Dedifferentiated amniotic fluid mesenchymal stem cell (primary cell): ENCODE data around the gene TSPAN15.

Source experiments
- DNase-seq: peaks from one replicate; pipeline ENCODE4 v3.0.0-alpha.2; 2016; ENCODE audit errors: extremely low spot score

TSPAN15 gene

DNA sequence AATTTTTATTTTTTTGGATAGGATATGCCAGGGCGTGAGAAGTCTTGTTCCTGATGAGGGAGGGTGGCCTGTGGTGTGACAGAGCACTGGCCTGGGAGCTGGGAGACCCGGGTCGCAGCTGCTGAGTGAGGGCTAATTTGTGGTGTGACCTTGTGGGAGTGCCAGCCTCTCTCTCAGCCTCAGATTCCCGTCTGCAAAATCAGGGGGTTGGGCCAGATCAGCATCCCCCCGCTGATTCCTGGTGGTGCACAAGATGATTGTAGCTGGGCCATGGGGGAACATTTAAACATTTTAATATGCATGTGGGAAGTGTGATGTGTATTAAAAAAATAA lies 14.9 kb downstream of the TSPAN15 start:
- no peak for DNase-seq

DNA sequence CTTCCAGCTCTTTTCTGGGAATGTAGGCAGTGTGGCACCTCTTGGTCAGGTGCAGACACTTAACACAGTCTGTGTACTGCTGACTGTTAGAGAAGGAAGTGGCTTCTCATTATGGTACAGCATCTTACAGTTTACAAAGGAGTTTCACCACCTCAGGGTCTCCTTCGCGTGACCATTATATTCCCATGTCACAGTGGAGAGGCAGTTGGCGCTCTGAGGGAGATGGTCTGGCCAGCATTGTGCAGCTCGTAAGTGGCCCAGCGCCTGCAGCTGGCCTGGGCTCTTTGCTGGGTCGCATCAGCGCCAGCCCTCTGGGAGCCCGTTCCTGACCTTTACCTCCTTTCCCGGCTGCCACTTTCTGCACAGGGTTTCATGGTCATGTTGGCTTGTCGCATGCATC lies 15.4 kb downstream of the TSPAN15 start:
- no peak for DNase-seq

DNA sequence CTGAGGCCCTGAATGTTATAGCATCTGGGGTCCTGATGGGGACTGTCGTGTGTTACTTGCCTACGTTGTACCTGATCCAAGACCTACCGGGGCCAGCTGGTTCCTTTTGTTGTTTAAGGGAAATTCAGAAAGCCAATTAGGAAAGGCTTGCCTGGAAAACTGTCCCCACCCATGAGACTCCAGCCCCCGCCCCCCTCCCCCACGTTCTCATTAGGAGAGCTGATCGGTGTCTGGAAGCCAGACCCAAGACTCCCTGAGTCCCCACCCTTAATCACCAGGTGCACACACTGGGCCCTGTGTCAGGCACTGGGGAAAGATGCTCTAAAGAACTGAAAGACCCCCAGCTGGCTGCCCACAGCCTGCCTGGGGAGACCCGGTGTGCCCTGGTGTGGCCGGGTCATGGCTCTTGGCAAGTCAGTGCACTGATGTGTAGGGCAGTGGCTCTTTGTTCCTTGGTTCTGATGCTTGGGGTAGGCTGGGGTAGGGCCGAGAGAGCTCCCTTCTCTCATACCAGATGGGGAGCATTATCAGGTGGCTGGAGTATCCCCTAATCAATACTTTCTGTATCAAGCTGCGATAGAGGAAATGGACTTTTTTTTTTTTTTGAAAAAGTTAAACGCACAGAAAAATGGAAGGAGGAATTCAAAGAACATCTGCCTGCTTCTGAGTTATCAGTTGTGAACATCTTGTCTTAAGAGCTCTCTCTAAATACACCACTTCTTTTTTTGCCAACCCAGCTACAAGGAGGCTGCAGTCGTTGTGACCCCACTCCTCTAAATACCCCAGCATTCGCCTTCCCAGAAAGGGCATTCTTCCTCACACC lies 16.9 kb downstream of the TSPAN15 start:
- DNase-seq, result no peak

DNA sequence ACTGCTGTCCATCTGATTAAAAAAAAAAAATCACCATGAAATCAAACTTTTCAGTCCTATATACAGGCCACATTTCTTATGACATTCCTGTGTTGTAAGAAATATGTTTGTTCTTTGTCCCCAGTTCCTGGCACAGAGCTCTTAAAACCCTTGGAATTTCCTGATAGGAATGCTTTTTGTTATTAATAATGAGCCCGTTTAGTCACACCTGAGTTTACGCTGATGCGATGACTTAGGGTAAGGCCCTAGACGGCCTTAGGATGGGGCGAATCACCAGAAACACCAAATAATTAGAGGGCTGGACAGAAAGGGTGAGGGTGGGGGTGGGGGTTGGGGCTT lies 17.5 kb downstream of the TSPAN15 start:
- DNase-seq, result no peak

DNA sequence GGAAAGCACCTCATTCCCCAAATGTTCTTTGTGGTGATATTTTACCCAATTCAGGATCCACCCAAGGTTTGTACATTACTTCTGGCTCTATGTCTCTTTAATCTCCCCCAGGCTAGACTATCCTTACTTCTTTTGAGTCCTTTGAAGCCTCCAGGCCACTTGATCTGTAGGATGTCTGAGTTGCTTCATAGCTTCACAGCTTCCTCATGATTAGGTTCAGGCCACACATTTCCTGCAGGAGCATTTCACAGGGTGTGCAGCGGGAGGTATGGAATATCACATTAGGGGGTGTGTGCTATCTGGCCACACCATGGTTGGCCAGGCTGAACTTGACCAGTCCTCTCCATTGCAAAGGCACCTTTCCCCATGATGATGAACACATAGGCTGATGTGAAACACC lies 18.7 kb downstream of the TSPAN15 start:
- no peak for DNase-seq

DNA sequence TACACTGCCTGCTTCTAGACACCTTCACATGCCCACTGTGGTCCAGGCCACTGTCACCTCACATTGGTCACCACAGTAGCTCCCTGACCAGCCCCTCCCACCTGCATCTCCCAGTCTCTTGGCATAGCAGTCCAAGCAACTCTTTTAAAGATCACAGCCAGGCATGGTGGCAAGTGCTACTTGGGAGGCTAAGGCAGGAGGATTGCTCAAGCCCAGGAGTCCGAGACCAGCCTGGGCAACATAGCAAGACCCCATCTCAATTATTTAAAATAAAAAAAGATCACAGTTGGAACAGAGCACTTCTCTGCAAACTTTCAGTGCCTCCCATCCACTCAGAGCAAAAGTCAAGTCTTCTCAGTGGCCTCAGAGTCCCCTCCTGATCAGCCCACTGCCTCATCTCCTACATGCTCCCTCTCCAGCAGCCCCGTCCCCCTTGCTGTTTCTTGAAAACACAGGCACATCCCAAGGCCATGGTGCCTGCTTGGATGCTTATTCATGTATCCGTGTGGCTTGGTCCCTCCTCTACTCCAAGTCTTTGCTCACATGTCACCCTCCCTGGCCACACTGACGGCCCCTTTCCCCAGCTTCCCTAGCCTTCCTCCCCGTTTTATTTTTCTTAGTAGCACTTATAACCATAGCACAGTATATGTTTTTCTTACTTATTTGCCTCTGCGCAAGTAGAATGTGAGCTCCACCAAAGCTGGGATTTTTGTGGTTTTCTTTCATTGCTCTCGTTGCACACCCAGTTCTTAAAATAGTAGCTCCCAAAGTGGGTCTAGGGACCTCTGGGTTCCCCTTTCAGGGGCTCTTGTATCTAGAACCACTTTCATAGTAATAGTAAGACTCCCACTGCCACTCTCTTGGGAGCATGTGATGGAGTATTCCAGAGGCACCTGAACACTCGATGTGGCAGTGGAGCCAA lies 19.5 kb downstream of the TSPAN15 start:
- peak; percentile 42 for DNase-seq

DNA sequence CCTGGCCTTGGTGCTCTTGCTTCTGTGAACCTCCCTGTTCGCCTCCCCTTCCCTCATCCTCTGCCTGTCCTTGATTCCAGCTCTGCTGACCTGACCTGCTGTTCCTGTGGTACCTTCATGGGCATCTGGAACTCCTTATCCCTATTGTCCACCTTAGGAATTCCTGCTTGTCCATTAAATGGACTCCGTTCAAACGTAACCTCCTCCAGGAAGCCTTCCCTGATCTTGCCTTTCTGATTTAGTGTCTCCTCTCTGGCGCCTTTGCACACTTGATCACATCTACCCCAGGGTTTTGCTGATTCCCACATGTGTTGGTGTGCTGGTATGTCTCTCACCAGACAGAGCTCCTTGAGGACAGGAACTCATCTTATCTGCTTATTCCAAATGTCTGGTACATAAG lies 20.9 kb downstream of the TSPAN15 start:
- no peak for DNase-seq

DNA sequence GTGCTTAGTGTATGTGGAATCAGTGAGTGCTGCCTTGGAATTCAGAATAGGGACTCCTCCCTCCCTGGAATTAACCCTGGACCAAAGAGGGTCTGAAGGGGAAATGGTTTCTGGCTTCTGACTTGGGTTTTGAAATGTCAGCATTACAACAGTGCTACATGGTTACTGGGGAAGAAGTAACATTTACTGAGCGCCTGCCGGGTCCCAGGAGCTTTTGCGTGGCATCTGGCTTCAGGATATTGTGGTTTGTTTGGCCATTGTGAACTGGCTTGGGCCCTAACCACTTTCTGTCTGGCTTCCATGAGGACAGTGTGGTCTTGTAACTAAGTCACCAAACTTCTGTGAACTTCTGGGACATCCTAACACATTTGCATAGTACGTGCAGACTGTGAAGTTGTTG lies 21.3 kb downstream of the TSPAN15 start:
- DNase-seq, result no peak

DNA sequence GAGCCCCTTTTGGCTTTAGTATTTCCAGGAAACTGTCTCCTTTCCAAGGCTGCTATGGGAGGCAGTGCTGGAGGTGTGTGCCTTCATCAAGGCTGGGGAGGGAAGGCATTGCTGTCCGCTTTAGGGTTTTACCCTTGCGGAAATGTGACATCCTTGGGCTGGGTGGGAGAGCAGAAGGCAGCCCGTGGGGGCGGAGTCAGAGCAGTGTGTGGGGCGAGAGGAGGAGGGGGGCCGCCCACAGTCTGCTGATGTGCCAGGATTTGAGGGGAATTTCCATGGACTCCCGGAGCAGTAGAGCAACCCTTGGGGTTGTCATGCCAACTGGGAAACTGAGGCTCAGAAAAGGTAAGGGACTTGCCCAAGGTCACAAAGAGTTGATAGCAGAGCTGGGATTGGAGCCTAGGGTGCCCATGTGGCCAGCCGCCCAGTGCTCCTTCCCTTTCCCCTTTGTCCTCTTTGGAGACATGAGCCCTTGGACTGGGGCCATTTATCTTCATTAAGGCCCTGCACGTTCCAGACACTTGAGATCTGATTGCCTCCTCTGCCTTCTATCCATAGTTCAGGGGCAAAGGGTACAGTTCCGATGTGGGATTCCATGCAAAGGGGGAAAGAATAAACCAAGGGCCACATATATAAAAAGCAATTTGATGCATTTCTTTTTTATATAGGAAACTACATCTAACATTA lies 22.2 kb downstream of the TSPAN15 start:
- DNase-seq, result no peak

DNA sequence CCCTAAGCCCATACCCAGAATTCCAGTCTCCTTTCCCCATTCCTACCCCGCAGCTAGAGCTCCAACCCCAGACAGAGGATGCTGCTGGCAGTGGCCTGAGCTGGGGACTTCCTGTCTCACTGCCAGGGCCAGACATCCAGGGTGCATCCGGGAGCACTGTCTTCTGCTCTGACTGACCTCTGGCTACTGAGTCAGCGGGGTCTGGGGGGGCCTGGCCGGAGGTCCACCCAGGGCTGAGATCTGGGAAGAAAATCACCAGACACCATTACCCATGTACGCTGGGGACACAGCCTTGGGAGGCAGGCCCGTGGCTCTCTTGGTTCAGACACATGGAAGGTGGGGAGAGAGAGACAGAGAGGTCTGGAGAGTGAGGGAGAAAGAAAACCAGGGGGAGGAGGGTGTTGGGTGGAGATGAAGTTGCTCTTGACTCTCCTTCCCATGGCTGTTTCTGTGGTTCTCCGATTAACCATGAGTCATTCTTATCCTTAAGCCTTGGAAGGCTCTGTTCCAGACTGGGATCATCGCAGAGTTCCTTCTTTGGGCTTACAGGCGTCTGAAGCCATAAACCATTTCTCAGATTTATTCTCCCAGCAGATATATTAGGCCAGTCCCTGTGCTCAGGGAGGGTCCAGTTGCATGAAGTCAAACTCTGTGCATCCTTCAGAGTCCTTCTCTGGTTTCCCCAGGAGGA lies 23.6 kb downstream of the TSPAN15 start:
- DNase-seq, result peak; percentile 90

DNA sequence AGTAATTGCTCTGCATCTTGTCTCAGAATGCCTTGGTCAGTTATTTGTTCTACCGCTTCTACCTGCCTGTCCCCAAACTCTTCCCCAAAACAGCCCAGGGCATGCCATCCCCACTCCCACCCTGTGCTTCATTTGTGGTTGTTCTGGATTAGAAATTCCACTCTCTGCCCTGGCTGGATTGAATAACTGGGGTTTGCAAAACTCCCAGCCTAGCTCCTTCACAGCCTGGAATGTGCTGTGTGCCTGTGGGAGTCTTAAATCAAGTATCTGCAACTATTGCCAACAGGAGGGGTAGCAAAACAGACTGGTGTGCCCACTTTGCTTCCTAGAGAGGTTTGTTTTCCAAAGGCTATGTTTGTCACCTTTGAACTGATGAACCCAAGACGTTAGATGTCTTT lies 24.2 kb downstream of the TSPAN15 start:
- DNase-seq, result no peak

DNA sequence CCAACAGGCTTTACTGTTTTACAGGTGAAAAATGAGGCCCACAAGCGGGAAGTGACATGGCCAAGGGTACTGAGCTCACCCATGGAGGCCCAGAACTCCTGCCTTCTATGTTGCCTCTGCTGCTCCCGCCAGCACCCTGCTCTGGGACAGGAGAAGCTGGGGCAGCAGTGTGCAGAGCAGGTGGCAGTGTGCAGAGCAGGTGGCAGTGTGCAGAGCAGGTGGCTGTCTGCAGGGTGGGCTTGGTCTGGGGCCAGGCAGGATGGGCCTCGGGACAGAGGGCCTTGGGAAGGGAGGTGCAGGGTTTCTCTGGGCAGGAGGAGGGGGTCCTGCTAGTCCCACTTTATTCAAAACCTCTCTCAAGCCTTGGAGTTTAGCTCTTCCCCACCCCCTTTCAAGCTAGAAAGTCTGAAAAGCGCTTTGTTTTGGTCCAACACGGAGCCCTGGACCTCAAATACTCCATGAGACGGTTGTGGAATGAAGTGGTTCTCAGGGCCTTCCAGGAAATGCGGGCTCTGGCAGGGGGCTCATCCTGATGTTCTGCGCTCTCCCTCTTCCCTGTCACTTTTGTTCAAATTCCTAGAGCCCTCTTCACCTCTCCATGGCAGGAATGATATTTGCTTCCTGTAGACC lies 26.8 kb downstream of the TSPAN15 start:
- DNase-seq, result no peak

DNA sequence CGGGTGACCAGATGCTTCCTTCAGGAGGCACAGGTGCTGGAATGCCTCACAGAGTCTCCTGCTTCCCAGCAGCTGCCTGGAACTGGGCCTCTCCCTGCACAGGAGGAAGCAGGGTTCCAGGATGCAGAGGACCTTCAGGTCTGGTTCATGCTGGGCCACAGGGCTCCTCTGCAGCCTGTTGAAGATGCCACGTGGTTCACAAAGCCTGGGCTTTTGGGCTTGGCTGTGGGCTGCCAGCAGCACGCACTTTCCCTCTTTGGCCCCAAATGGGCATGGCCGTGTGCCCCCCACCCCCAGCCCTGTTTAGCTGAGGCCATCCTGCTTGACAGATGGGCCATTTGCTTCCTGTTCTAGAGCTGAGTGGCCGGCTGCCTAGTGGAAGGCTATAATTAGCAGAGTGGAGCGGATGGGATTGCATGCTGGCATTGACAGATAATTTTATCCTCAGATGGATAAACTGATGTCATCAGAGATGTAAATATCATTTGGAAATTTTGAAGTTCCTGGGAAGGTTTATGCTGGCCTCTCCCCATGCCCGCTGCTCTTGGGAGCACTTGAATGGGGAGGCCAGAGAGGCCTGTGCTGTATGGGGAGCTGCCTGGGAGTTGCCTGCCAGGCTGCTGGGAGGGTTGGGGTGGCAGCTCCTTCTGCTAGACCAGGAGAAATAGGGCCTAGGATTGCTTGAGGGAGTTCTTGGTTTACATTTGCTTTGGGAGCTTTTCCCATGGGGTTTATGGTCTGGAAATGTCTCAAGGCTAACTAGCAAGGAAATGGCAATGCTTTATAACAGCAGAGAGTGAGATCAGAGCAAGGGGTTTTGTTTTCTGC lies 28.2 kb downstream of the TSPAN15 start:
- DNase-seq, result no peak

DNA sequence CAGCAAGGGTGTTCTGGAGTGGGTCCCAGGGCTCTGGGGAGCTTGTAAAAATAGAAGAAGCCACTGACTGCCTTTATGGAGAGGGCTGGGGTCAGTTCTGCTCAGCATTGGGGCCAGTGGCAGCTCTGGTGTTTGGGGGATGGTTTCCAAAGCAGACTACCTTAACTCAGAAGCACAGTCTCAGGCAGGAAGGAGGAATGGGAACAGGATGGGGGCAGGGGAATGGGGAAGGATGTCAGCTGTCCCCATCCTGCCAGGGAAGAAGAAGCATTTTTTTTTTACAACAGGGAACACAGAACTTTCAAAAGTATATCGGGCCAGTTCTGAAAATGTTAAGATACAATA lies 28.8 kb downstream of the TSPAN15 start:
- no peak for DNase-seq

DNA sequence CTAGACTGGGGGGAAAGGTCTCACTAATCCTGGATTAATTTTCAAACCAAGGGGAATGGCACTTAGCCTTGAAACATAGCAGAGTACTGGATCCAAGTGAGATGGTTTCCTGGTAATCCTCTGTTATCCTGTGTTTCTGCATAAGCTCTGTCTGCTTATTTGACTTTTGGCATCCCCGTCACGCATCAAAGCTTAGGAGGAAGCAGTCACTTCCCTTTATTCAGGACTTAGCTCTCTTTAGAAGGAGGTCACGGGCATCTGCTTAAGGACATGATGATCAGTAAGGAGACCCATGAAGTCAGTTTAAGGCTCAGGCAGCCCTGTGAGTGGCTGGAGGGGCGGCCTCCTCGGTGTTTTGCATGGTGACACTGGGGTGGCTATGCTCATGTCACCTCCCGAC lies 30.0 kb downstream of the TSPAN15 start:
- no peak for DNase-seq

DNA sequence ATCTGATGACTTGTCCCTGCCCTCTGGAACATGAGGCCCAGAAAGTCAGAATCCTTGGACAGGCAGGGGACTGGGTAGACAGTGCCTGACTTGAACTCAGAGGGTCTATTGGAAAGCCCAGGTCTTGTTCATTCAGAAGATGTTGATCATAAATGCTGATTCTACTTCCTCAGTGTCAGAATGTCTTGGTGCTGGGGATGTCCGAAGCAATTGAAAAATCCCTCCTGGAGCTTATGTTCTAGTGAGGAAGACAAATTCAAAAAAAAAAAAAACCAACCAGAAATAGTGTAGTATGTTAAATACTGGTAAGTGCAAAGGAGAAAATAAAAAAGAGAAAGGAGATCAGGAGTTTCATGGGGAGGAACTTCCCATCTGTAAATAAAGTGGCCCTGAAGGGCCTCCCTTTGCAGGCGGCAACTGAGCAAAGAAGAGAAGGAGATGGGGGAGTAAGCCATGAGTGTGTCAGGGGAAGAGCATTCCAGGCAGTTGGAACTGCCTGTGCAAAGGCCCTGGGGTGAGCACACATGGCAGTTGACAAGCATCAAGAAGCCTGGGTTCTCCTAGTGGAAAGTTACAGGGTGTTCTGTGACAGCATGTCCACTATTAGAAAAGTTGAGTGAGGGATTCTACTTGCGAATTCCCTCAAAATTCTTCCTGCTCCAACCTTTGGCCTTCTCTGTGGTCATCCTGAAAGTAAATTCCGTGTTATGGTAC lies 30.7 kb downstream of the TSPAN15 start:
- DNase-seq, result no peak

DNA sequence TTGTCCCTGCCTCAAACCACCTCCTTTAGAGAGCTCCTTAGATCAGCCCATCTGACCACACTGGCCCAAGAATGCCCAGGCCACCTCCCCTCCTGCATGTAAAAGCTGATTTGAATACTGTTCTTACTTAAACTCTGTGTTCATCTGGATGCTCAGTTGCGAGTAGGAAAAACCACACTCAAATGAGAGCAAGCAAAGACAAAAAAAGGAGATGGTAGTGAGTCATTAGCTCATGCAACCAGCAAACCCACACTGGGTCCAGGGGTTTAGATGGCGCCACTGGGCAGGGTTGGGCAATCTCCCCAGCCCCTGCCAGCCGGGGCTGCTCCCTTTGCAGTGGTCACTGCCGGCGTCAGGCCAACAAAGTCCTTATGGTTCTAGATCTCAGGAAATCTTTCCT lies 32.7 kb downstream of the TSPAN15 start:
- no peak for DNase-seq

DNA sequence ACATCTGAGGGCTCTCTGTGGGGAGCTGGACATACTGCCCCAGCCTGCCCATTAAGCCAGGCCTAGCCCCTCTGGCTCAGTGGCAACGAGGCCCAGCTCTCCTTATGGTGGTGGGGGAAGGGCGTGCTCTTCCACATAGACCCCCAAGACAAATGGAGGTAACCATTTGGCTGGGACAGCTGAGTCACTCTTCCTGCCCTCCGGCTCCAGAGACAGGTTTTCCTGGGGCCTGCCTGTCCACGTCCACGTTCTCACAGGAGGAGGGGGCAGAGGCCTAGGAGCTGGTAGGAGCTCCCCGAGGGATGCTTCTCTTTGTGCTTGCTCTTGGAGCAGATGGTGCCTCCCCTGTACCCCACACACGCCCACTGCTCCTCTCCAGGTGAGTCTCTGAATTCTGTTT lies 33.5 kb downstream of the TSPAN15 start:
- no peak for DNase-seq

DNA sequence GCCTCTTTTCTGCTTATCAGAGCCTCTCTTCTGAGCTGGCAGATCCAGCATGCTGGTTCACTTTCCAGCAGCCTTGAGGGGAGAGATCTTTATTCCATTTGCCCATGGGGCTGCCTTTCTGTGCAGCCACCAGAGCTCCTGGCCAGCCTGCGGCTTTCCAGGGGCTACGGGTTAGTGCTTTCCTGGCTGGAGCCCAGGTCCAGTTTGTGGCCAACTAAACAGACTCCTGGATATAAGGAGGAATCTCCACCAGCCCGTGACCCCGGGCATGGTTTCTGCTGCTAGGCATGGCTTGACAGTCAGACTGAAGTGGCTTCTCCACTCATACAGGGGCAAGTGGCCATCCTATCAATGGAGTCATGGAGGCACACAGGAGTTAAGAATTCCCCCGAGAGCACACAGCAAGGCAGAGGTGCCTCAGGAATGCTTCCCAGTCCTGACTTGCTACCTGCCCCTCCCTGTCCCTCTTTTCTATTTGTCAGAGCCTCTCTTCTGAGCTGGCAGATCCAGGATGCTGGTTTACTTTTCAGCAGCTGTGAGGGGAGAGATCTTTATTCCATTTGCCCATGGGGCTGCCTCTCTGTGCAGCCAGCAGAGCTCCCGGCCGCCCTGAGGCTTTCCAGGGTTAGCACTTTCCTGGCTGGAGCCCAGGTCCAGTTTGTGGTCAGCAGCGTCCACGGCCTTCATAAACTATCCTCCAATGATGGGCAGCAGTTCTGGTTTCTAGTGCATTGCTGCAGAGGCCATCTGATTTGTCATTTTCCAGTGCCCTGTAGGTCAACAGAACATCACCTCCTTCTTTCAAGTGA lies 35.9 kb downstream of the TSPAN15 start:
- no peak for DNase-seq
